HG02852 (cell line): ENCODE data around the gene B4GALT4.

ENCODE experiments used
- ATAC-seq: cut with Tn5 transposase; IDR thresholded peaks from one replicate; pipeline ENCODE4 v1.9.1; 2021; ENCODE audit warnings: mild to moderate bottlenecking, moderate library complexity; ENCODE audit not compliant: unreplicated experiment

The B4GALT4 gene

DNA sequence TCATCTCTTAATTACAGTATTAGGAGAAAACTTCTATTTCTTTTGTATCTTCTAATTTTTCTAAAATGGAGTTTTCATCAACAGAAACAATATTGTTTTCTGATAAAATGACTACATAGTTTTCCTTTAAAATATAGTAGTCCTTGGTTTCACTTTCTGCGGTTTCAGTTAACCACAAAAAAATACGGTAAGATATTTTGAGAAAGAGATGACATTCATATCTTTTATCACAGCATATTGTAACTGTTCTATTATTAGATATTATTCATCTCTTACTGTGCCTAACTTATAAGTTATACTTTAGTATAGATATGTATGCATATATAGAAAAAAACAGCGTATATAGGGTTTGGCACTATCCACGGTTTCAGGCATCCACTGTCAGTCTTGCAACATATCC lies 2.3 kb downstream of the B4GALT4 start:
- ATAC-seq: no peak

DNA sequence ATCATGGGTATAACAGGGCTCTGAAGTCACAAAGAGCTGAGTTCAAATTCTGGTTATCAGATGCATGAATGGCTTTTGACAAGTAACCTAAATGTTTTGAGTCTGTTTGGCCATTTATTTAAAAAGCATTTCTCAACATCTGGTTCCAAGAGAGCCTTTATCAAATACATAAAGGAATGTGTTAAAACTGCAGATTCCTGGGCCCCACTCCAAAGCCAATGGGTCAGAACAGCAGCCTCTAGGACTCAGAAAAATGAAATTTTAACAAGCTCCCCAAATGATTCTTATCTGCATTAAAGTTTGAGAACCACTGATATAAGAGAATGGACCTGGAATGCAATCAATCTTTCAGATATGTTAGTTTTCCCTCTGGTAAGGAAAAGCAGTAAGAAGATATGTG lies 3.4 kb downstream of the B4GALT4 start:
- ATAC-seq: no peak

GRCh38 chr3:119236756-119237155 lies 3.9 kb downstream of the B4GALT4 start:
- no peak for ATAC-seq

DNA sequence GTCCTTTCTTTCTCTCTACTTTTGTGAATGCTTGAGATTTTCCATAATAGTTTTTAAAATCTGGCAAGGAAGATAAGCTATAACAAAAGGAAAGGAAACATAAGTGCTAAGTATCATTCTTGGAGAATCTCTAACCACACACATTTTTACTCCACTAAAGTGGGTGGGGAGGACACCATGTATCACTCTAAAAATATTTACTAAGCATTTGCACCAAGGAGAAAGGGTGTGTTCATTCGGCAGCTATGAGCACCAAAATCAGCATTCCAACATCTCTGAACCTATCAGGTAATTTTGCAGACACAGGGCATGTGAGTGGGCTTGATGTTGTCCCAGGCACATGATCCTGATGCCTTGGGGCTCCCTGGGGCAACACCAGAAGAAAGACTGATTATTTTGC lies 5.5 kb downstream of the B4GALT4 start:
- ATAC-seq: no peak

DNA sequence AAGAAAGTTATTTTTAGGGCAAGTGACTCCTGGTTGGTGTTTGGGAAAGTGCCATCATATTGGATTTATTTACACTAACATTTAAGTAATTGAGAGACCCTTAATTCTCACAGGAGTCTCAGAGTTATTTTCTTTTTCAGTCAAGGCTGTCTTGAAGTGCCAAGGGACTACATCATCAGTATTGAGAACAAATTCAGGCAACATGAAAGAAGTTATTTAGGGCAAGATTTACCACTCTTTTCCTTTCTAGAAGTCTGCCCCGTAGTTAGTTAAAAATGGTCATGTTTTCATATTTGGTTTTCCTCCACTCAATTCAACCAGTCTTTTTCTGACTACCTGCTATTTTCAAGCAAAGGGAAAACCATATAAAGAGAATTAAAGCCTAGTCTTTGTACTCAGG lies 6.1 kb downstream of the B4GALT4 start:
- no peak for ATAC-seq

DNA sequence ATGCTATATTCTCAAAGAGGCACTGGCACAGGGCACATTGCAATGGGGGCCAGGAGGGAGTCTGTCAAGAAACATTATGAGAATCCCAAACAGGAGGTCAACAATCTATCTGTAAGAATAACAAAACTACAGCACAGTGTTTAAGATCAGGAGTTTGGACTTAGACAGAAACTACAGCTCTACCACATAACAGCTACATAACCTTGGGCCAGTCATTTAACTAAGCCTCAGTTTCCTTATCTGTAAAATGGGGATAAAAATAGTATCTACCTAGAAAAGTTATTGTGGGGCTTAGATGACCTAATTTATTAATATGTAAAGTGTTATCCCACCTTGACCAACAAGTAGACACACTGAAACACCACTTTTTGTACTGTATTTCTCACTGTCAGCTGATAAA lies 9.9 kb downstream of the B4GALT4 start:
- no peak for ATAC-seq

- no peak for ATAC-seq
Observed at GRCh38 chr3:119230071-119230470, 10.6 kb downstream of the B4GALT4 start.

GRCh38 chr3:119229190-119229589 lies 11.5 kb downstream of the B4GALT4 start:
- no peak for ATAC-seq

DNA sequence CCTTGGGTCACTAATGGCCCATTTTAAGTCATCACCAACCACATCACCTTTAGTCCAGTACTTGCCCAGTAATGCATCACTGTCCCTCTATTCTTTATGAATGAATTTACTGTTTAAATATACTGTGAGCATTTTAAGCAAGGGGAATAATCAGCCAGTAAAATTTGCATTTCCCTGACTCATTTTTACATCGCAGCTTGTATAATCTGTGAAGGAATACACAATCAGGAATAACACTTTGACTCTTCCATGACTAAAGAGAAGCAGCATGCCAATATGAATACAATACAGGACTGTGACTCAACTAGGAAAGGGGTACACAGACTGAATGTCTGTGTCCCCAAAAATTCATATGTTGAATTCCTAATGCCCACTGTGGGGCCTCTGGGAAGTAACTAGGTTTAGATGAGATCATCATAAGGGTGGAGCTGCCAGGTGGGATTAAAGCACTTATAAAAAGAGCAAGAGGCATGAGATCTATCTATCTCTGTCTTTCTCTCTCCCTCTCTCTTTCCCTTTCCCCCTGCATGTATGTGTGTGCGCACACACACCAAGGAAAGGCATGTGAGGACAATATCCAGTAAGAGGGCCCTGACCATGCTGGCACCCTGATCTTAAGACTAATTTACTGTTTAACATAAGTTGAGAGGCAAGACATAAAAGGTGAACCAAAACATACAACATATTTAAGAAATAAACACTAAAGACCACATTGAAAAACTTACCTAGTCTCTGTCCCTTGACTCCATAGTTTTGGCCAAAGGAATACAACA lies 12.1 kb downstream of the B4GALT4 start:
- no peak for ATAC-seq

- ATAC-seq: no peak
Observed at GRCh38 chr3:119227070-119227850, 13.4 kb downstream of the B4GALT4 start.

DNA sequence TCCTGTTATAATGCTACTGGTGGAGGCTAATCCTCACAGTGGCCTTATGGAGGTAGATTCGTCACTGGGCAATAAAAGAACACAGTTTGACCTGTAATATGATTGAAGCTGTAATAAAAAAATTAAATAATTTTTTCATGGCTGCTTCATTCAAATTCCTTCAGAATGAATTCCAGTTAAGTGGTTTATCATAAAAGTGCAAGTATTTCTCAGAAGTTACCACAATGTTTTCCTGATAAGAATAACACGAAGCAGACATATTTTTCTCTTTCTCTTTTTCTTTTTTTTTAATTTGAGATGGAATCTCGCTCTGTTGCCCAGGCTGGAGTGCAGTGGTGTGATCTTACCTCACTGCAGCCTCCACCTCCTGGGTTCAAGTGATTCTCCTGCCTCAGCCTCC lies 15.6 kb downstream of the B4GALT4 start:
- no peak for ATAC-seq

DNA sequence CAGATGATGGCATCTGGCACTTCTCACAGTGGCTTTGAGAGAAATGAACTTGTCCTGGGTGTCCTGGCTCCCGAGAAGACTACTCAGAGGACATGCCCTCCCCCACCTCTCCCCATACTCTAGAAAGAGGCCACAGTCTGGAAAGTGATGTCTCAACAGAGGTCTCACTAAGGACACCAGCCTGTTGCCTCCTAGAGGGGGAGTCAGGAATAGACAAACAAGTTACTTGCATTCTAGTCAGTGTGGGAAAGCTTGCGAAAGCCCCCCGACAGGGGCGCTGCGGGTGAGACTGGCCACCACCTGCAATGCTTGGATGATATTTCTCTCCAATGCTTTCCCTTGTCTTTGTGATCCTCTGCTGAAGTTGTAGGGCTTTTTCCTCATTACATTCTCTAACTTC lies 17.2 kb downstream of the B4GALT4 start:
- no peak for ATAC-seq

DNA sequence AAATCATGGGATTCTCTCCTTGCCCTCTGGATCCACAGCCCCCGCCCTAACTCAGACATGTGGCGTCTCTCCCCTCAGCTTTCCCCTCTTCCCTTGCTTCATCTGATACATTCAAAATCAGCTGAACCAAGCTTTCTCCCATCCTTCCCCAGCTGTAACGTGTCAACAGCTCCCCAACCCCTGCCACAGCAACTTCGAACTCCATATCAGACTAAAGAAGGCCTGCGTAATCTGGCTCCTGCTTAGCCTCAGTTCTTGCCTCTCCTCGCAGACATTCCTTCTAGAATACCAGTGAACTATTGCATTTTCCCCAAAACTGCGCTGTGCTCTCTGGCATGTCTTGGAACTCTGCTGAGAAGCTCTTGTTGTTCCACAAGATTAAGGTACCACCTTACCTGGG lies 18.3 kb downstream of the B4GALT4 start:
- ATAC-seq: no peak

- ATAC-seq: no peak
Observed at GRCh38 chr3:119221779-119222320, 18.8 kb downstream of the B4GALT4 start.

DNA sequence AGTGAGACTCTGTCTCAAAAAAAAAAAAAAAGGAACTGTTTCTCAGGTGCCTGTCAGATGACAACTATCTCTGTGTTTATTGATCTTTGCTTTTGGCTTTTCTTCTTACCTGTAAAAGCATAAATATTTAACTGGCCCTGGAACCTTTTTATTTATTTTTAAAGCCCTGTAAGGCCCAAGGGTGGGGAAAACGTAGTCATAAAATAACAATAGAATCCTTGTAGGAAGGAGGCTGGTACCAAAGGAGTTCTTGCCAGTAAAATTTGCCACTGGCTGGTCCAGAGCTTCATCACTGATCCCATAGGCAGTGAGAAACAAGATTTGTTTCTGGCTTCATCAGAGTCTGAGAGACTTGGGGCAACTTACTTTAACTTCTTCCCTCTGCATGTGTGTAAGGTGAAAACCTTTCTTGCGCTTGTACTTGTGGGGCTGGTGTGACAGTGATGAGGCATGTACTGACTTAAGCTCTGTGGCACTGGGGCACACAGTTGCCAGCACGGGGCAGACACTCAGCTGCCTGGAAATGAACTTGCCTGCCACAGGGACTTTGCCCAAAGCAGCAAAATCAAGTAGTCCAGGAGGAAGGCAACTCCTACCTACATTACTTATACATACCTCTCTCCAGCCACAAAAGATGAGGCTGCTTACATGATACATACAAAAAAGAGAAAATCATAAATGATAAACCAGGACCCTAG lies 19.6 kb downstream of the B4GALT4 start:
- no peak for ATAC-seq

- no peak for ATAC-seq
Observed at GRCh38 chr3:119220198-119220597, 20.5 kb downstream of the B4GALT4 start.

- ATAC-seq: peak; percentile 100
Observed at GRCh38 chr3:119219069-119219468, 21.6 kb downstream of the B4GALT4 start.

DNA sequence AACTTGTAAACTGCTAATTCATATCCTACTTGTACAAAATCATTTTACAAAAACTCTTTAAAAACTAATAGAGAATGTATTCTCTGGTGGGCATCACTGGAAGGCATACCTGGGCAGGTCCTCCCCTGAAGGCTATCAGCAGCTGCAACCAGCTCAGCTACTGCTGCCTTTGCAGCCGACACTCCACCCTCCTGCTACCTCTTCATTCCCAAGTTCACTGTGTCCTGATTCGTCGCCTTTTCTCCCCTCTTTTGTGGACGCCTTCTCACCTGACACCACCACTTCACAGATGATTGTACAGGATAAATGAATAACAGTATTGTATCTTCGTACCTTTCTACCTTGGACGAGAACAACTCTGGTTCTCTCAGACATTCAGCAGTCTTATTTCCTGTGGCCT lies 28.9 kb downstream of the B4GALT4 start:
- ATAC-seq: no peak

DNA sequence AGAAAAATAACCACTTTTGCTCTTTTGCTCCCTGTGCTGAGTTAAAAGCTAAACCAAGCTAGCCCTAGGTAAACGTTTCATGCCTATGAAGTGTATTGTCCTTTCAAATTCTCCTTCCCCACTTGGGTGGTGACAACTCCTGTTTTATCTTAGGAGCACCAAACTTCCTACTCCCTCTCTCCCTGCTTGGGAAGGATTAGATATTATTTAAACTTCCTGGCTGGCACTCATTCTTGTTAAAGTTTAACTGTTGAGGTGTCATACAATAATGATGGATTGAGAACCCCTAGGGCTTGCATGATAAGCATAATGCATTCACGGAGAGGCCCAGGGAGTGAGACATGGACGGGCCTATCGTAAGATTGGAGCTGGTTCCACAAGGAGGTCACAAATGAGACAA lies 29.5 kb downstream of the B4GALT4 start:
- ATAC-seq: no peak

DNA sequence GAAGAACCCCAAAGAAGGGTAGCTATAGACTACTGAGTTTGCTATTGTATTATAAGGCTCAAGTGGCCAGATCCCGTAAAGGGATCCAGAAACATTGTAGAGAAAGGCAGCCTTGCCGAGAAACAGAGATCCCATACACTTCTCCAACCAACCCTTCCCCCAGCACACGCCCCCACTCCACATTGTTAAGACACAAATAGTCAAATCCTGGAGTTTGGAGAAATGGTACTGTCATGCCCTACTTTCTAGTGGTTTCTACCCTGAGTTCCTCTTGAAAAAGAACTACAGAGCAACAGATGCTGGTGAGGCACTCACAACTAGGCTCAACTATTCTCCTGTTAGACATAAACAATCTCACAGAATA lies 33.2 kb downstream of the B4GALT4 start:
- no peak for ATAC-seq

- ATAC-seq: no peak
Observed at GRCh38 chr3:119206611-119207511, 33.8 kb downstream of the B4GALT4 start.
